Esophagus muscularis mucosa (tissue), 4 donors: Measurements from ENCODE around the gene TMCC1.

Experiments used
- CTCF ChIP-seq, 3 experiments: fragments of 200-600 bp in 2 of 3; fragments of 450-650 bp in 1 of 3; sonication (generic) in 2 of 3; IDR thresholded peaks; one replicate each; pipeline ENCODE4 v1.5.1; 2017 to 2019; ENCODE audit warnings: antibody characterized with exemption in 3 of 3, mild to moderate bottlenecking in 2 of 3, moderate library complexity in 1 of 3
- EP300 ChIP-seq: sonication (generic); formaldehyde crosslinking; IDR thresholded peaks from one replicate; pipeline ENCODE4 v1.6.1; 2017; ENCODE audit warnings: antibody characterized with exemption
- POLR2AphosphoS5 ChIP-seq, 2 donors: sonication (generic); formaldehyde crosslinking; IDR thresholded peaks; one replicate each; pipeline ENCODE4 v1.6.1; 2017; ENCODE audit warnings: antibody characterized with exemption in 2 of 2

- no peak for TF ChIP-seq EP300
- no peak for TF ChIP-seq CTCF (IDR thresholded peaks at IDR 0.05)
- TF ChIP-seq POLR2AphosphoS5 (IDR thresholded peaks at IDR 0.05) = no peak
Observed at GRCh38 chr3:129758306-129758705, 135.2 kb downstream of the TMCC1 start.
